HepG2 (cell line): Measurements from ENCODE around the gene CCDC30. TPM values are rescaled to one million over a fixed set of nuclear protein-coding genes. Genes with fewer than 3 reads are reported as not detected.

Experiments
- ARNT ChIP-seq: fragments of 450-650 bp; IDR thresholded peaks from 2 replicates; pipeline ENCODE4 v1.6.1; 2017
- BCL3 ChIP-seq: sonication (generic); formaldehyde crosslinking; IDR thresholded peaks from 2 replicates; pipeline ENCODE4 v1.5.1; 2020; ENCODE audit warnings: mild to moderate bottlenecking, missing genetic modification reagents, moderate library complexity
- CAMTA2 ChIP-seq: sonication (generic); formaldehyde crosslinking; IDR thresholded peaks from 2 replicates; pipeline ENCODE4 v1.4.0; 2020; ENCODE audit warnings: mild to moderate bottlenecking, missing genetic modification reagents, borderline replicate concordance
- EEA1 ChIP-seq: sonication (generic); formaldehyde crosslinking; IDR thresholded peaks from 2 replicates; pipeline ENCODE4 v1.5.1; 2020; ENCODE audit warnings: mild to moderate bottlenecking, missing genetic modification reagents, borderline replicate concordance
- FIP1L1 ChIP-seq: fragments of 200-400 bp; formaldehyde crosslinking; IDR thresholded peaks from 2 replicates; pipeline ENCODE4 v1.6.1; 2018; ENCODE audit warnings: low read depth, mild to moderate bottlenecking, low read length, moderate library complexity, borderline replicate concordance; ENCODE audit not compliant: insufficient read depth
- HNRNPL ChIP-seq: fragments of 200-400 bp; formaldehyde crosslinking; IDR thresholded peaks from 2 replicates; pipeline ENCODE4 v1.6.1; 2017; ENCODE audit warnings: mild to moderate bottlenecking, low read depth, low read length
- IKZF1 ChIP-seq: fragments of 450-650 bp; IDR thresholded peaks from 2 replicates; pipeline ENCODE4 v1.7.1; 2016
- KLF15 ChIP-seq: sonication (generic); formaldehyde crosslinking; IDR thresholded peaks from 2 replicates; pipeline ENCODE4 v1.8.1; 2023; ENCODE audit warnings: borderline replicate concordance, mild to moderate bottlenecking, inconsistent platforms, missing genetic modification reagents, mixed read lengths
- MAX ChIP-seq: IDR thresholded peaks from 2 replicates; pipeline ENCODE4 v1.6.1; 2012; ENCODE audit warnings: inconsistent platforms
- MTF2 ChIP-seq: sonication (generic); formaldehyde crosslinking; IDR thresholded peaks from 2 replicates; pipeline ENCODE4 v1.5.0; 2020; ENCODE audit warnings: missing genetic modification reagents, borderline replicate concordance
- MZF1 ChIP-seq: sonication (generic); formaldehyde crosslinking; IDR thresholded peaks from 2 replicates; pipeline ENCODE4 v1.8.1; 2023; ENCODE audit warnings: mild to moderate bottlenecking, missing genetic modification reagents, borderline replicate concordance
- NFATC3 ChIP-seq: sonication (generic); formaldehyde crosslinking; IDR thresholded peaks from 2 replicates; pipeline ENCODE4 v1.5.1; 2020; ENCODE audit warnings: mild to moderate bottlenecking, missing genetic modification reagents
- POLR2AphosphoS5 ChIP-seq: IDR thresholded peaks from 2 replicates; pipeline ENCODE4 v1.6.1; 2012; ENCODE audit warnings: low read depth, low read length
- TBX2 ChIP-seq: sonication (generic); formaldehyde crosslinking; IDR thresholded peaks from 2 replicates; pipeline ENCODE4 v1.5.0; 2020; ENCODE audit warnings: missing genetic modification reagents, mild to moderate bottlenecking, borderline replicate concordance
- TFDP1 ChIP-seq: IDR thresholded peaks from 2 replicates; pipeline ENCODE4 v1.6.1; 2016; ENCODE audit warnings: missing compliant biosample characterization, missing genetic modification reagents, borderline replicate concordance
- YY1 ChIP-seq: IDR thresholded peaks from 2 replicates; pipeline ENCODE4 v1.6.1; 2011; ENCODE audit warnings: low read length, low read depth, moderate library complexity, mild to moderate bottlenecking; ENCODE audit not compliant: insufficient read depth, insufficient replicate concordance
- ZBTB46 ChIP-seq: sonication (generic); formaldehyde crosslinking; IDR thresholded peaks from 2 replicates; pipeline ENCODE4 v1.4.0; 2020; ENCODE audit warnings: mild to moderate bottlenecking, missing genetic modification reagents, borderline replicate concordance
- ZNF766 ChIP-seq: sonication (generic); formaldehyde crosslinking; IDR thresholded peaks from 2 replicates; pipeline ENCODE4 v1.5.0; 2020; ENCODE audit warnings: missing genetic modification reagents, borderline replicate concordance
- ZNF788 ChIP-seq: sonication (generic); formaldehyde crosslinking; IDR thresholded peaks from 2 replicates; pipeline ENCODE4 v1.5.0; 2020; ENCODE audit warnings: mild to moderate bottlenecking, missing genetic modification reagents, borderline replicate concordance
- polyA plus RNA-seq, 8 experiments: library from polyadenylated mRNA; depleted of rRNA in 3 of 8; stranded (reverse) in 7 of 8; unstranded in 1 of 8; fragments of >200 nt; fragmentation: Illumina TruSeq in 4 of 8; extraction: Trizol in 4 of 8; gene quantifications; 2 replicates each; pipeline versions ENCODE4 v1.2.1 to v1.2.3, GENCODE V29; 2011 to 2016; ENCODE audit warnings: low read depth in 4 of 8, missing spikeins in 1 of 8, mixed read lengths in 1 of 8; ENCODE audit not compliant: insufficient read depth in 1 of 8
- total RNA-seq, 5 experiments: library from RNA; depleted of rRNA; stranded (reverse); fragments of >200 nt; fragmentation: Illumina TruSeq; extraction: Trizol; gene quantifications; 2 replicates each; pipeline ENCODE4 v1.2.3, GENCODE V29; 2016; ENCODE audit warnings: low read depth in 1 of 5
- TF ChIP-seq, protein P1 (sequence below): sonication (generic); formaldehyde crosslinking; IDR thresholded peaks from 2 replicates; pipeline ENCODE4 v1.8.0; 2022; ENCODE audit warnings: missing genetic modification reagents, mild to moderate bottlenecking, borderline replicate concordance
- TF ChIP-seq, protein P2 (sequence below): sonication (generic); formaldehyde crosslinking; IDR thresholded peaks from 2 replicates; pipeline ENCODE4 v1.5.1; 2020; ENCODE audit warnings: missing genetic modification reagents, mild to moderate bottlenecking, borderline replicate concordance

CCDC30 gene
- total and polyA plus RNA-seq, 2 of the 13 experiments (the other 11 are each of a cell fraction or from before 2014, with no cell fraction given) = 0.25 to 0.77 TPM

GRCh38 chr1:42456010-42456753, 6.9 kb upstream of the CCDC30 start, which contains the start of the genes PPCS and ZMYND12 (continued):
- no peak for TF ChIP-seq ZBTB46 (CRISPR knock-in tag)
- no peak for TF ChIP-seq MTF2 (CRISPR knock-in tag)
- TF ChIP-seq, protein P1, sequence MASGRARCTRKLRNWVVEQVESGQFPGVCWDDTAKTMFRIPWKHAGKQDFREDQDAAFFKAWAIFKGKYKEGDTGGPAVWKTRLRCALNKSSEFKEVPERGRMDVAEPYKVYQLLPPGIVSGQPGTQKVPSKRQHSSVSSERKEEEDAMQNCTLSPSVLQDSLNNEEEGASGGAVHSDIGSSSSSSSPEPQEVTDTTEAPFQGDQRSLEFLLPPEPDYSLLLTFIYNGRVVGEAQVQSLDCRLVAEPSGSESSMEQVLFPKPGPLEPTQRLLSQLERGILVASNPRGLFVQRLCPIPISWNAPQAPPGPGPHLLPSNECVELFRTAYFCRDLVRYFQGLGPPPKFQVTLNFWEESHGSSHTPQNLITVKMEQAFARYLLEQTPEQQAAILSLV (CRISPR knock-in tag) = no peak
- peak; percentile 50; the same call in 1 of the 2 replicates for TF ChIP-seq BCL3 (CRISPR knock-in tag)
- TF ChIP-seq MZF1 = 0 out of 2 replicates have a peak, but pooled peaks have one; percentile 39
- no peak for TF ChIP-seq ZNF766 (CRISPR knock-in tag)
- peak; percentile 29; the same call in 1 of the 2 replicates for TF ChIP-seq EEA1 (CRISPR knock-in tag)
- TF ChIP-seq FIP1L1 = no peak; the same call in 1 of the 2 replicates
- TF ChIP-seq, protein P2, sequence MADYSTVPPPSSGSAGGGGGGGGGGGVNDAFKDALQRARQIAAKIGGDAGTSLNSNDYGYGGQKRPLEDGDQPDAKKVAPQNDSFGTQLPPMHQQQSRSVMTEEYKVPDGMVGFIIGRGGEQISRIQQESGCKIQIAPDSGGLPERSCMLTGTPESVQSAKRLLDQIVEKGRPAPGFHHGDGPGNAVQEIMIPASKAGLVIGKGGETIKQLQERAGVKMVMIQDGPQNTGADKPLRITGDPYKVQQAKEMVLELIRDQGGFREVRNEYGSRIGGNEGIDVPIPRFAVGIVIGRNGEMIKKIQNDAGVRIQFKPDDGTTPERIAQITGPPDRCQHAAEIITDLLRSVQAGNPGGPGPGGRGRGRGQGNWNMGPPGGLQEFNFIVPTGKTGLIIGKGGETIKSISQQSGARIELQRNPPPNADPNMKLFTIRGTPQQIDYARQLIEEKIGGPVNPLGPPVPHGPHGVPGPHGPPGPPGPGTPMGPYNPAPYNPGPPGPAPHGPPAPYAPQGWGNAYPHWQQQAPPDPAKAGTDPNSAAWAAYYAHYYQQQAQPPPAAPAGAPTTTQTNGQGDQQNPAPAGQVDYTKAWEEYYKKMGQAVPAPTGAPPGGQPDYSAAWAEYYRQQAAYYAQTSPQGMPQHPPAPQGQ (CRISPR knock-in tag) = no peak
- peak; percentile 67; the same call in 1 of the 2 replicates for TF ChIP-seq HNRNPL
- TF ChIP-seq NFATC3 = no peak
- TF ChIP-seq MAX = peak; percentile 58
- peak; percentile 61 for TF ChIP-seq POLR2AphosphoS5
- peak; percentile 75; the same call in 1 of the 2 replicates for TF ChIP-seq KLF15 (CRISPR knock-in tag)
- TF ChIP-seq TBX2 (CRISPR knock-in tag) = peak; percentile 87; the same call in 1 of the 2 replicates
- no peak for TF ChIP-seq ARNT
- TF ChIP-seq TFDP1 (CRISPR knock-in tag) = peak; percentile 34; the same call in 1 of the 2 replicates
- TF ChIP-seq CAMTA2 (CRISPR knock-in tag) = no peak
- TF ChIP-seq YY1 = peak; percentile 84
- TF ChIP-seq IKZF1 = no peak
- peak; percentile 73 for TF ChIP-seq ZNF788 (CRISPR knock-in tag)
